Mammary epithelial cell (primary cell): ENCODE data around the gene OS9.

Experiments used
- CTCF ChIP-seq, 2 donors: IDR thresholded peaks in 1 of 2; conservative IDR thresholded peaks in 1 of 2; 2 replicates each; pipeline ENCODE4 v1.5.1; 2011 to 2012; ENCODE audit warnings: inconsistent platforms in 2 of 2, low read length in 2 of 2, mild to moderate bottlenecking in 2 of 2, control low read depth in 1 of 2, low read depth in 1 of 2; ENCODE audit not compliant: insufficient read depth in 1 of 2; ENCODE audit errors: extremely low read depth in 1 of 2
- EZH2 ChIP-seq: IDR thresholded peaks from 2 replicates; pipeline ENCODE4 v1.6.1; 2012; ENCODE audit warnings: low read length, inconsistent platforms, borderline replicate concordance

GRCh38 chr12:57743769-57744168 is 49.8 kb downstream of the OS9 start:
- TF ChIP-seq CTCF (conservative IDR thresholded peaks at IDR 0.05 in 1 of 2, IDR thresholded peaks at IDR 0.05 in 1 of 2; ENCODE audit: extremely low read depth in 1 of 2, insufficient read depth in 1 of 2, low read depth in 1 of 2, low read length in 2 of 2) = no peak
- no peak for TF ChIP-seq EZH2
